Muscle layer of colon (tissue), 2 donors: ENCODE data around the gene ZNF473.

ENCODE experiments used
- H3K27ac ChIP-seq: one replicate; pipeline ENCODE4 v1.7.0; 2013; ENCODE audit warnings: low read depth, mild to moderate bottlenecking, low read length, moderate library complexity
- H3K27me3 ChIP-seq, 2 donors: one replicate each; pipeline ENCODE4 v1.7.0; 2013; ENCODE audit warnings: low read length in 2 of 2, mild to moderate bottlenecking in 2 of 2; ENCODE audit not compliant: insufficient read depth in 2 of 2, control insufficient read depth in 1 of 2
- H3K36me3 ChIP-seq: one replicate; pipeline ENCODE4 v1.7.0; 2013; ENCODE audit warnings: mild to moderate bottlenecking, low read length; ENCODE audit not compliant: insufficient read depth
- H3K4me1 ChIP-seq: one replicate; pipeline ENCODE4 v1.7.0; 2013; ENCODE audit warnings: mild to moderate bottlenecking, low read length; ENCODE audit not compliant: insufficient read depth
- H3K4me3 ChIP-seq, 2 donors: one replicate each; pipeline ENCODE4 v1.7.0; 2013; ENCODE audit warnings: low read length in 2 of 2, low read depth in 1 of 2, mild to moderate bottlenecking in 1 of 2, moderate library complexity in 1 of 2
- H3K9ac ChIP-seq: one replicate; pipeline ENCODE4 v1.7.0; 2013; ENCODE audit warnings: low read length
- H3K9me3 ChIP-seq: one replicate; pipeline ENCODE4 v1.7.0; 2013; ENCODE audit warnings: mild to moderate bottlenecking, low read length
- donor health status: abdominal sarcoma.
- donor health status: Adenocarcinoma of cecum.

ZNF473 gene

GRCh38 chr19:50005428-50005827 lies 20.4 kb upstream of the ZNF473 start:
- Histone ChIP-seq H3K4me3 (no peak overlapping the region), H3K4me1 (peaks cover 13% of the 10 kb centered on the region), H3K36me3 (peaks cover 53% of the 10 kb centered on the region), H3K9me3 (peaks cover 3% of the 10 kb centered on the region), H3K27me3 (no peaks in the 10 kb centered on the region), H3K9ac (no peak overlapping the region), H3K27ac (no peak overlapping the region)

GRCh38 chr19:50007170-50007569 lies 18.6 kb upstream of the ZNF473 start:
- no peak overlapping the region for H3K9ac ChIP-seq
- H3K4me1 ChIP-seq = peaks cover 13% of the 10 kb centered on the region
- no peak overlapping the region for H3K27ac ChIP-seq
- no peaks in the 10 kb centered on the region for H3K27me3 ChIP-seq
- no peaks in the 10 kb centered on the region for H3K9me3 ChIP-seq
- H3K36me3 ChIP-seq = peaks cover 40% of the 10 kb centered on the region
- H3K4me3 ChIP-seq = no peak overlapping the region

GRCh38 chr19:50007947-50008346 lies 17.9 kb upstream of the ZNF473 start:
- Histone ChIP-seq H3K27me3 (no peaks in the 10 kb centered on the region), H3K9me3 (no peaks in the 10 kb centered on the region), H3K27ac (no peak overlapping the region), H3K9ac (no peak overlapping the region), H3K4me1 (peaks cover 13% of the 10 kb centered on the region), H3K36me3 (peaks cover 39% of the 10 kb centered on the region), H3K4me3 (no peak overlapping the region)

GRCh38 chr19:50008532-50008931 lies 17.3 kb upstream of the ZNF473 start:
- no peaks in the 10 kb centered on the region for H3K9me3 ChIP-seq
- no peaks in the 10 kb centered on the region for H3K27me3 ChIP-seq
- peaks cover 45% of the 10 kb centered on the region for H3K36me3 ChIP-seq
- no peak overlapping the region for H3K27ac ChIP-seq
- peaks cover 12% of the 10 kb centered on the region for H3K4me1 ChIP-seq
- no peak overlapping the region for H3K9ac ChIP-seq
- H3K4me3 ChIP-seq = no peak overlapping the region

GRCh38 chr19:50016225-50016807 lies 9.5 kb upstream of the ZNF473 start:
- no peak overlapping the region for H3K4me3 ChIP-seq
- H3K36me3 ChIP-seq = peaks cover 43% of the 10 kb centered on the region
- no peak overlapping the region for H3K27ac ChIP-seq
- no peaks in the 10 kb centered on the region for H3K4me1 ChIP-seq
- H3K9me3 ChIP-seq = no peaks in the 10 kb centered on the region
- no peaks in the 10 kb centered on the region for H3K27me3 ChIP-seq
- no peak overlapping the region for H3K9ac ChIP-seq

- Histone ChIP-seq H3K4me1 (peaks cover 12% of the 10 kb centered on the region), H3K9me3 (no peaks in the 10 kb centered on the region), H3K36me3 (peaks cover 23% of the 10 kb centered on the region), H3K9ac (no peak overlapping the region), H3K27me3 (no peaks in the 10 kb centered on the region), H3K27ac (no peak overlapping the region), H3K4me3 (no peak overlapping the region)
Measured at GRCh38 chr19:50020481-50020880, 5.3 kb upstream of the ZNF473 start.

GRCh38 chr19:50022823-50023222 lies 3.0 kb upstream of the ZNF473 start:
- Histone ChIP-seq H3K9me3 (no peaks in the 10 kb centered on the region), H3K36me3 (peaks cover 9% of the 10 kb centered on the region), H3K9ac (no peak overlapping the region), H3K27ac (no peak overlapping the region), H3K4me1 (peaks cover 24% of the 10 kb centered on the region), H3K27me3 (no peaks in the 10 kb centered on the region), H3K4me3 (no peak overlapping the region)

- Histone ChIP-seq H3K9ac (peak overlapping the region; percentile 78), H3K4me1 (peaks cover 24% of the 10 kb centered on the region), H3K4me3 (peak overlapping the region; percentile 78 to 84), H3K27me3 (no peaks in the 10 kb centered on the region), H3K9me3 (no peaks in the 10 kb centered on the region), H3K27ac (peak overlapping the region; percentile 99), H3K36me3 (no peaks in the 10 kb centered on the region)
Measured at GRCh38 chr19:50024719-50025021, 1.1 kb upstream of the ZNF473 start.

GRCh38 chr19:50025022-50025793 lies 597 bp upstream of the ZNF473 start, which contains the start of gene VRK3:
TSS of gene VRK3 (minus strand) at chr19:50025372. CDS start at chr19:50016162, 9,210 bp downstream.
- Histone ChIP-seq H3K9ac (peak within 1 kb of the TSS; percentile 78), H3K27ac (peak within 1 kb of the TSS; percentile 99), H3K4me3 (peak within 1 kb of the TSS; percentile 85 to 96), H3K36me3 (no peaks in the 10 kb centered on the region), H3K27me3 (no peaks in the 10 kb centered on the region), H3K4me1 (peaks cover 24% of the 10 kb centered on the region), H3K9me3 (no peaks in the 10 kb centered on the region)

GRCh38 chr19:50026550-50026906 lies 723 bp downstream of the ZNF473 start:
- H3K4me3 ChIP-seq = peak overlapping the region; percentile 85 to 96
- peaks cover 24% of the 10 kb centered on the region for H3K4me1 ChIP-seq
- no peak overlapping the region for H3K9ac ChIP-seq
- no peak overlapping the region for H3K27ac ChIP-seq
- H3K9me3 ChIP-seq = no peaks in the 10 kb centered on the region
- H3K27me3 ChIP-seq = no peaks in the 10 kb centered on the region
- peaks cover 10% of the 10 kb centered on the region for H3K36me3 ChIP-seq

- H3K36me3 ChIP-seq = peaks cover 36% of the 10 kb centered on the region
- peaks cover 11% of the 10 kb centered on the region for H3K4me1 ChIP-seq
- no peak overlapping the region for H3K4me3 ChIP-seq
- H3K27ac ChIP-seq = no peak overlapping the region
- H3K9ac ChIP-seq = no peak overlapping the region
- no peaks in the 10 kb centered on the region for H3K9me3 ChIP-seq
- no peaks in the 10 kb centered on the region for H3K27me3 ChIP-seq
Measured at GRCh38 chr19:50030225-50030624, 4.4 kb downstream of the ZNF473 start.

GRCh38 chr19:50030937-50031336 lies 5.1 kb downstream of the ZNF473 start:
- Histone ChIP-seq H3K27me3 (no peaks in the 10 kb centered on the region), H3K4me3 (no peak overlapping the region), H3K9me3 (no peaks in the 10 kb centered on the region), H3K4me1 (peaks cover 11% of the 10 kb centered on the region), H3K9ac (no peak overlapping the region), H3K36me3 (peaks cover 36% of the 10 kb centered on the region), H3K27ac (no peak overlapping the region)
